K562 (cell line): ENCODE results near the gene LRRK1. TPM values are rescaled to one million over a fixed set of nuclear protein-coding genes. Genes with fewer than 3 reads are reported as not detected.

Experiments
- KAT2B ChIP-seq: IDR thresholded peaks from one replicate; pipeline ENCODE4 v1.6.1; 2012; ENCODE audit warnings: low read depth, mild to moderate bottlenecking, control low read depth, inconsistent platforms, low read length, moderate library complexity
- KLF13 ChIP-seq: fragments of 450-650 bp; IDR thresholded peaks from 2 replicates; pipeline ENCODE4 v1.6.1; 2016; ENCODE audit warnings: missing genetic modification characterization, low read depth, mild to moderate bottlenecking, missing compliant biosample characterization, moderate library complexity, borderline replicate concordance
- MGA ChIP-seq: fragments of 450-650 bp; IDR thresholded peaks from 2 replicates; pipeline ENCODE4 v1.6.1; 2016; ENCODE audit warnings: mild to moderate bottlenecking, moderate library complexity
- REST ChIP-seq, 2 experiments: fragments of 450-650 bp; formaldehyde crosslinking in 1 of 2; IDR thresholded peaks; 2 replicates each; pipeline versions ENCODE4 v1.4.0 to v1.6.1; 2014 to 2020; ENCODE audit warnings: mild to moderate bottlenecking in 2 of 2, borderline replicate concordance in 1 of 2, low read depth in 1 of 2
- ZKSCAN3 ChIP-seq: fragments of 250-450 bp; sonication (Bioruptor Pico); IDR thresholded peaks from 2 replicates; pipeline ENCODE4 v1.4.0; 2020
- ZNF507 ChIP-seq: conservative IDR thresholded peaks from 2 replicates; pipeline ENCODE4 v1.6.1; 2017; ENCODE audit warnings: missing genetic modification characterization, missing compliant biosample characterization
- polyA plus RNA-seq, 8 experiments: library from polyadenylated mRNA; depleted of rRNA in 4 of 8; stranded (reverse) in 5 of 8; unstranded in 3 of 8; fragments of >200 nt; fragmentation: Nextera tagmentation in 2 of 8; fragmentation: Illumina TruSeq in 1 of 8; extraction: Ambion mirVana in 2 of 8; extraction: Trizol in 1 of 8; gene quantifications; 2 replicates each; pipeline versions ENCODE4 v1.2.1 to v1.2.3, GENCODE V29; 2011 to 2014; ENCODE audit warnings: inconsistent platforms in 1 of 8, missing spikeins in 1 of 8
- total RNA-seq, 7 experiments: library from RNA; depleted of rRNA in 6 of 7; stranded (reverse); fragments of >200 nt in 6 of 7; fragmentation: Illumina TruSeq in 2 of 7; extraction: Trizol in 2 of 7; gene quantifications; 2 replicates each; pipeline versions ENCODE4 v1.2.1 to v1.2.3, GENCODE V29; 2011 to 2021; ENCODE audit warnings: low replicate concordance in 1 of 7

The LRRK1 gene
- total and polyA plus RNA-seq, 9 of the 15 experiments (the other 6 are each of a cell fraction or from before 2014, with no cell fraction given): 0.01 to 1.5 (median 0.11) TPM

DNA sequence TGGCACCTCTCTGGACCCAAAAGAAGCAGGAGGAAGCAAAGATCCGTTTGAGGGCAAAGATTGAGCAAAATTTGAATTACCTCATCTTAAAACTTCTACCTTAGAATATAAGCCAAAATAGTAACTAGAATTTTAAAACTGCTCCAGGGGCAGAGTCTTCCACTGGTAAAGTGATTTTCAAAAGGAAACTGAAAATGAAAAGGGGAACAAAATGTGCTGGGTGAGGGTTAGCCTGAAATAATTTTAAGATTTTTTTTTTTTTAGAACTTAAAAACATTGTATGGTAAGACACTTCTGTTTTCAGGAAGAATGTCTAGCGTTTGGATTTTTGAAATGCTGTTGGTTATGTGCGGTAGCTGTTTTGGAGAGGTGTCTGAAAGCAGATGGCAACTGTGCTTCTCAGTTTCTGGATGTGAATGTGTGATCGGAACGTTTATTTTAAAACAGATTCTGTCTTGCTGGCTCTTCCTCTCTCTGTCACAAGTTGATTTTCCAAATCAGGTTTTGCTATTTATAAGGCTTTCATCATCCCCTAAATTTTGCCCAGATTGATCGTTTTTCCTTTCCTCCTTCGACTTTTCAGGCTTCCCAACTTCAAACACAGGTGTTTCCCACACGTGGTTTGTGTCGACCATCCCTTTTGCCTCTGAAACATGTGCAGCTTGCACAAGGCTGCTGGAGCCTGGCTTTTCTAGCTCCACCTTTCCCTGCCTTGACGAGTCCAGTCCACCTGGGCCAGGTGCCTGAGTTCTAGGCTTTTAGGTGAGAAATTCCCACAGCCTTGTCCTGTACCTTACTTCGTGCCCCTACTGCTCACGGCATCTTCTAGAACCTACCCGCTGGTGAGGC, 3.3 kb downstream of the LRRK1 start (continued):
- TF ChIP-seq REST (IDR thresholded peaks at IDR 0.05; ENCODE audit: borderline replicate concordance): no peak
- TF ChIP-seq REST (CRISPR knock-in tag; IDR thresholded peaks at IDR 0.05; ENCODE audit: low read depth): no peak
- no peak for TF ChIP-seq KAT2B
- no peak for TF ChIP-seq ZNF507
- no peak for TF ChIP-seq KLF13 (tag)
- TF ChIP-seq ZKSCAN3 (CRISPR knock-in tag): no peak
- TF ChIP-seq MGA: no peak
